Measurements from ENCODE around the gene MYL4.

DNA sequence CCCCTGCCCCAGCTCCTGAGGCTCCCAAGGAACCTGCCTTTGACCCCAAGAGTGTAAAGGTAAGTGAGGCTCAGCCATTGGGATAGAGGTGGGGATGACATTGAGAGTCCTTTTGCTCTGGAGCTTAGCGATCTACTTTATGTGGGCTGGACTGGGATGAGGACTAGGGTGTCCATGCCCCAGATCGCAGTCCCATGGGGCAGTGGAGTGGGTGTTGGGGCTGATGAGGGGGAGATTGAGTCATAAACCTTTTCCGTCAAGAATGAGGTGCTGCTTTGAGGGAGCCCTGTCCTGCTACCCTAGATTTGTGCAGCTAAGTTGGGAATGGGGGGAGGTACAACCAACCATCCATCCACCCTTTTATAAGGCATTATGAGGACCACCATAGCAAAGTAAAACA, 351 bp downstream of the MYL4 start:
- no peak for TF ChIP-seq POLR2A (IDR thresholded peaks at IDR 0.05)
- TF ChIP-seq, protein P1, sequence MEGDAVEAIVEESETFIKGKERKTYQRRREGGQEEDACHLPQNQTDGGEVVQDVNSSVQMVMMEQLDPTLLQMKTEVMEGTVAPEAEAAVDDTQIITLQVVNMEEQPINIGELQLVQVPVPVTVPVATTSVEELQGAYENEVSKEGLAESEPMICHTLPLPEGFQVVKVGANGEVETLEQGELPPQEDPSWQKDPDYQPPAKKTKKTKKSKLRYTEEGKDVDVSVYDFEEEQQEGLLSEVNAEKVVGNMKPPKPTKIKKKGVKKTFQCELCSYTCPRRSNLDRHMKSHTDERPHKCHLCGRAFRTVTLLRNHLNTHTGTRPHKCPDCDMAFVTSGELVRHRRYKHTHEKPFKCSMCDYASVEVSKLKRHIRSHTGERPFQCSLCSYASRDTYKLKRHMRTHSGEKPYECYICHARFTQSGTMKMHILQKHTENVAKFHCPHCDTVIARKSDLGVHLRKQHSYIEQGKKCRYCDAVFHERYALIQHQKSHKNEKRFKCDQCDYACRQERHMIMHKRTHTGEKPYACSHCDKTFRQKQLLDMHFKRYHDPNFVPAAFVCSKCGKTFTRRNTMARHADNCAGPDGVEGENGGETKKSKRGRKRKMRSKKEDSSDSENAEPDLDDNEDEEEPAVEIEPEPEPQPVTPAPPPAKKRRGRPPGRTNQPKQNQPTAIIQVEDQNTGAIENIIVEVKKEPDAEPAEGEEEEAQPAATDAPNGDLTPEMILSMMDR (IDR thresholded peaks at IDR 0.05), result no peak
